Effector memory CD4-positive, alpha-beta T cell (primary cell): Measurements from ENCODE around the gene EXO5.
"Not testable (repeated sequence)": the region's sequence is repeated elsewhere in the genome, so short reads cannot be mapped to it uniquely, and the experiment has no call there.

Source experiments
- DNase-seq, 3 donors: peaks; one replicate each; pipeline ENCODE4 v3.0.0-alpha.2; 2020
- H3K27ac ChIP-seq: 2 replicates; pipeline ENCODE4 v1.7.0; 2013; ENCODE audit warnings: mild to moderate bottlenecking, low read length, moderate library complexity; ENCODE audit not compliant: insufficient read depth, poor library complexity, severe bottlenecking
- H3K27me3 ChIP-seq: replicated peaks from 2 replicates; pipeline ENCODE4 v1.7.0; 2013; ENCODE audit warnings: mild to moderate bottlenecking, low read length; ENCODE audit not compliant: insufficient read depth, control insufficient read depth, poor library complexity, severe bottlenecking
- H3K36me3 ChIP-seq: 2 replicates; pipeline ENCODE4 v1.7.0; 2013; ENCODE audit warnings: mild to moderate bottlenecking, low read length, moderate library complexity; ENCODE audit not compliant: control insufficient read depth, insufficient read depth
- H3K4me1 ChIP-seq: 2 replicates; pipeline ENCODE4 v1.7.0; 2013; ENCODE audit warnings: low read length, mild to moderate bottlenecking; ENCODE audit not compliant: control insufficient read depth, insufficient read depth, poor library complexity, severe bottlenecking
- H3K4me3 ChIP-seq: 2 replicates; pipeline ENCODE4 v1.7.0; 2013; ENCODE audit warnings: low read length, low read depth, mild to moderate bottlenecking; ENCODE audit not compliant: insufficient read depth, poor library complexity, severe bottlenecking
- H3K9me3 ChIP-seq: 2 replicates; pipeline ENCODE4 v1.7.0; 2013; ENCODE audit warnings: mild to moderate bottlenecking, low read length, moderate library complexity; ENCODE audit not compliant: control insufficient read depth

EXO5 gene

GRCh38 chr1:40502651-40503050 is 5.9 kb upstream of the EXO5 start:
- not testable (repeated sequence) for H3K4me1 ChIP-seq, DNase-seq, H3K27ac ChIP-seq, H3K36me3 ChIP-seq, H3K27me3 ChIP-seq, H3K4me3 ChIP-seq
- H3K9me3 ChIP-seq, result peaks cover 13% of the 10 kb centered on the region

DNA sequence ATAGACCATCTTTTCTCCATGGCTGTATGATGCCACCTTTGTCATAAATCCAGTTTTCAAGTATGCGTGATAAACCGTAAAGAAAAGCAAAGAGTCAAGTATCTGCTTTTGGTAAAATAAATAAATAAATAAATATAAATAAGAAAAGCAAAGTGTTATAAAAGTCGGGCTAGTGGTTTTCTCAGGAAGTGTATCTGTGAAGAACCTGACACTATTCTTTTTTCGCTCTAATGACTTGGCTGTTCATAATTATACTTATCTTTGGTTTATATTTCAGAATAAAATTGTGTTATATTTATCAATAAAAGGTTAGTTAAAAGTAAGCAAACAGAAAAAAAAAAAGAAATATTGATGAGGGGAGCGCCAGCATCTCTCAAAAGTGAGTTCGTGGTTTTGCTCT is 594 bp upstream of the EXO5 start:
- Histone ChIP-seq H3K36me3 (no peaks in the 10 kb centered on the region), H3K4me3 (peak overlapping the region; percentile 67), H3K27ac (peak overlapping the region; percentile 52), H3K27me3 (no peaks in the 10 kb centered on the region), H3K9me3 (no peaks in the 10 kb centered on the region), H3K4me1 (peaks cover 4% of the 10 kb centered on the region)
- no peak for DNase-seq

DNA sequence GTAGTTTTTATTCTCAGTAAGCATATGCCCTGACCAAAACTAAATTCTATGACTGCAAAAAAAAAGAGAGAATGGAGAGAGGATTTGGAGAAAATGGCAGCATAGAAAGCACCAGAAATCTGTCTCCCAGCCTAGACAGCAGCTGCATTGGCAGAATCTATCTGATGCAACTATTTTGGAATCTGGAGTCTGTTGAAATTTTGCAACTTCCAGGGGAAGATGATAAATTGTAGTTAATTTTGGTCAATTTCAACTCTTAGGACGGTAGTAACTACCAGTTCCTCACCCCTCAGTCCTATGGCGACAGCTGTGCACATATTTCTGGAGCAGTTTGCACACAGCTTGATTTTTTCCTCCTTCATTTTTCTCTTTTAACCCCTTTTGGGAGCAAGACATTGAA is 10.9 kb downstream of the EXO5 start:
- Histone ChIP-seq H3K4me1 (no peaks in the 10 kb centered on the region), H3K27me3 (no peaks in the 10 kb centered on the region), H3K27ac (no peak overlapping the region), H3K9me3 (peaks cover 6% of the 10 kb centered on the region), H3K36me3 (no peaks in the 10 kb centered on the region), H3K4me3 (no peak overlapping the region)
- no peak for DNase-seq

DNA sequence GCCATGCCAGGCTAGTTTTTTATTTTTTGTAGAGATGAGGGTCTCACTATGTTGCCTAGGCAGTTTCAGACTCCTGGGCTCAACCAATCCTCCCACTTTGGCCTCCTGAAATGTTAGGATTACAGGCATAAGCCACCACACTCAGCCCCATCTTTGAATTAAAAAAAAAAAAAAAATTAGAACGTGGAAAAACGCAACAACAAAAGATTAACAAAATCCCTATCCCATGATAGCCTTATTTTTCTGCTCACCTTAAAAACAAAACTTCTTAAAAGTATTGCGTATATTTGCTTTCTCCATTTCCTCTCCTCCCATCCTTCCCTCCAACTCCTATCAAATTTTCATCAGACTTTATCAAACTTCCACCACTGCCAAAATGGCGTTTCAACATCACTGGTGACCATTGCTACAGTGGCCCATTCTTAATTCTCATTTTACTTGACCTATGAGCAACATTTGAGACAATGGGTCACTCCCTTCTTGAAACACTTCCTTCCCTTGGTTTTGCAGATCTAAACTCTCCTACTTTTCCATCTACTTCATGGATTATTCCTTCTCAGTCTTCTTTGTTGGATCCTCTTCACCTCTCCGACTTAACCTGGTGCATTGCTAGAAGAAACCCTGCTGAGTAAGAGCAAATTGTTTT is 22.3 kb downstream of the EXO5 start:
- Histone ChIP-seq H3K27me3 (no peaks in the 10 kb centered on the region), H3K36me3 (no peaks in the 10 kb centered on the region), H3K27ac (peak overlapping the region; percentile 65), H3K4me1 (peaks cover 3% of the 10 kb centered on the region), H3K4me3 (peak overlapping the region; percentile 68), H3K9me3 (no peaks in the 10 kb centered on the region)
- DNase-seq, result no peak

GRCh38 chr1:40531381-40532061 is 23.0 kb downstream of the EXO5 start, which contains the start of gene ZNF684:
Gene ZNF684 (plus strand): TSS chr1:40531637. CDS start chr1:40533167, 1,530 bp downstream.
- Histone ChIP-seq H3K27me3 (no peaks in the 10 kb centered on the region), H3K4me1 (peaks cover 3% of the 10 kb centered on the region), H3K9me3 (no peaks in the 10 kb centered on the region), H3K4me3 (peak within 1 kb of the TSS; percentile 68), H3K27ac (peak within 1 kb of the TSS; percentile 65), H3K36me3 (no peaks in the 10 kb centered on the region)
- DNase-seq, result peak; percentile 76 to 82 (median 78)

- DNase-seq, result no peak
- peak overlapping the region; percentile 68 for H3K4me3 ChIP-seq
- H3K27ac ChIP-seq, result peak overlapping the region; percentile 65
- no peaks in the 10 kb centered on the region for H3K9me3 ChIP-seq
- no peaks in the 10 kb centered on the region for H3K27me3 ChIP-seq
- H3K36me3 ChIP-seq, result no peaks in the 10 kb centered on the region
- H3K4me1 ChIP-seq, result peaks cover 3% of the 10 kb centered on the region
Observed at GRCh38 chr1:40532062-40532389, 23.5 kb downstream of the EXO5 start.

DNA sequence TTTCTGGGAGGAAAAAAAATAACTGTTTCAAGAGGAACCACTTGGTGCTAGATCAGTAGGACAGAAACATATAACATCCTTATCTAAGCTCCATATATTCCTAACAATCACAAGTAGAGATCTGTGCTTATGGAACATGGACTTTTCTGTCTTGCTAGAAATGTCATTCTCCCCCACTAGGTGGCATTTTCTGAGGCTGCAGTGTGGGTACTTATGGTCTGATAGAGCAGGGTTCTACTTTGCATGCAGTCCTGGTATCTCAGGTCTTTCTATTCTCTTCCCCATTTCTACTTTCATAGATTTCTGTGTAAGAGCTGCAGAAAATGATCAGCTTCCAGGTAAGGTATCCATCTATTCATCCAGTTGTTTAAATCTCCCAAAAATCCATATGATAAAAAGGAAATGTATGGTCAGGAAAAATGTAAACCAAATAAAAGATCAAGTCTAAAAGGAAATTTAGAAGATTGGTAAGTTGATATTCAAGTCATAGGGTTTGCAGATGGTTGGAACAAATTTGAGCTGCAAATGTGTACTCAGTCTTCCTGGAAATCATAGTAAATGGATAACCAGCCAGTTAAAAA is 24.4 kb downstream of the EXO5 start:
- Histone ChIP-seq H3K27me3 (no peaks in the 10 kb centered on the region), H3K9me3 (no peaks in the 10 kb centered on the region), H3K27ac (no peak overlapping the region), H3K36me3 (no peaks in the 10 kb centered on the region), H3K4me3 (no peak overlapping the region), H3K4me1 (peaks cover 3% of the 10 kb centered on the region)
- DNase-seq, result peak in 1 of 3 donors; percentile 11

GRCh38 chr1:40534589-40534988 is 26.0 kb downstream of the EXO5 start:
- Histone ChIP-seq H3K9me3 (no peaks in the 10 kb centered on the region), H3K4me1 (peaks cover 3% of the 10 kb centered on the region), H3K27me3 (no peaks in the 10 kb centered on the region), H3K27ac (no peak overlapping the region), H3K4me3 (no peak overlapping the region), H3K36me3 (no peaks in the 10 kb centered on the region)
- no peak for DNase-seq

DNA sequence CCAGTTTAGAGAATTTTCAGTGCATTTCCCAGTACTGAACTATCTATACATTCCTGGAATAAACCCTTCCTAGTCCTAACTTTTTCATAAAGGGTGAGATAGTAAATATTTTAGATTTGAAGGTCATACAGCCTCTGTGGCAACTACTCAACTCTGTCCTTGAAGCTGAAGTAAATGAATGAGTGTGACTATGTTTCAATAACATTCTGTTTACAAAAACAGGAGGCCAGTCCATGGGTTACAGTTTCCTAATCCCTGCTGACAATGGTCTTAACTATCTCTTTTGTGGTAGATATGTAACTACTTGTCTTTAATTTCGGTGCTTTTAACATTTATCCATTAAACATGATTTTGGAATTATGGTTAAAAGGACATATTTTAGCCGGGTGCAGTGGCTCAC is 27.2 kb downstream of the EXO5 start:
- Histone ChIP-seq H3K36me3 (no peaks in the 10 kb centered on the region), H3K9me3 (no peaks in the 10 kb centered on the region), H3K4me3 (no peak overlapping the region), H3K27ac (no peak overlapping the region), H3K27me3 (no peaks in the 10 kb centered on the region), H3K4me1 (peaks cover 3% of the 10 kb centered on the region)
- no peak for DNase-seq

GRCh38 chr1:40539338-40539737 is 30.8 kb downstream of the EXO5 start:
- no peak for DNase-seq
- H3K36me3 ChIP-seq, result peaks cover 8% of the 10 kb centered on the region
- H3K4me1 ChIP-seq, result no peaks in the 10 kb centered on the region
- H3K9me3 ChIP-seq, result no peaks in the 10 kb centered on the region
- H3K27me3 ChIP-seq, result no peaks in the 10 kb centered on the region
- H3K27ac ChIP-seq, result no peak overlapping the region
- no peak overlapping the region for H3K4me3 ChIP-seq
